Superior temporal gyrus (tissue), 1 donor: ENCODE results near the gene TYMP.

Experiments used
- DNase-seq: peaks from one replicate; pipeline ENCODE4 v3.0.0-alpha.2; 2016; ENCODE audit errors: extremely low spot score

TYMP gene

DNA sequence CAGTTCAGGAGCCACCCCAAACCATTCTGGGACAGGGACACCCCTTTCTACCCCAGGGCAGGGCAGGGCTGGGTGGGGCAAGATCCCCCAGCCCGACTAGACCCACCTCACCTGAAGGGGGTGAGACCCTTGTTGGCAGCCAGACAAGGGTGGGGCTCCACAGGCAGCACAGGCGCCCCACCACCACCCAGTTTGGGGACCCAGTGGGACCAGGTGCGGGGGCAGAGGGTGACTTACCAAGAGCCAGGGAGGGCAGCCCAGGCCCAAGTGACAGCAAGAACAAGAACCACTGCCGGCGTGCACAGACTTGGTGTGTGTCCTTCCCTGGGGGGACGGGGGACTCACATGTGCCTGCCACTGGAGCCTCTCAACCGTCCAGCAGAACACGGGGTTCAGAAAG is 46.3 kb downstream of the TYMP start:
- no peak for DNase-seq

DNA sequence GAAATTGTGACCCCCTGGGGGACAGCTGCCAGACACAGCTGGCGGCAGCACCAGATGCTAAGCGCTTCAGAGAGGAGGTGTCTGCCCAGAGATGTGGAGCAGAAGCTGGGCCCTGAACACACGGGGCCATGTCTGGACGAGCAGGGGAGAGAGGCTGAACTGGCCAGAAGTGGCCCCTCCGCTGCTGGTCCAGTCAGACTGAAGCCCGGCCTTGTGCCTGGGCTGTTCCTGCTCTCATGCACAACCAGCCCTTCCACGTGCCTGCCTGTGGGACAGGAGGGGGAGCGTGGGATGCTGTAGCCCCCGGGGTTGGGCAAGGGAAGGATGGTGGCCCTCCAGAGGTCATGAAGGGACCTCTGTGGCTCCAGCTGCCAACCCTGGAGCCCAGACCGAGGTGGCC is 46.7 kb downstream of the TYMP start:
- no peak for DNase-seq

DNA sequence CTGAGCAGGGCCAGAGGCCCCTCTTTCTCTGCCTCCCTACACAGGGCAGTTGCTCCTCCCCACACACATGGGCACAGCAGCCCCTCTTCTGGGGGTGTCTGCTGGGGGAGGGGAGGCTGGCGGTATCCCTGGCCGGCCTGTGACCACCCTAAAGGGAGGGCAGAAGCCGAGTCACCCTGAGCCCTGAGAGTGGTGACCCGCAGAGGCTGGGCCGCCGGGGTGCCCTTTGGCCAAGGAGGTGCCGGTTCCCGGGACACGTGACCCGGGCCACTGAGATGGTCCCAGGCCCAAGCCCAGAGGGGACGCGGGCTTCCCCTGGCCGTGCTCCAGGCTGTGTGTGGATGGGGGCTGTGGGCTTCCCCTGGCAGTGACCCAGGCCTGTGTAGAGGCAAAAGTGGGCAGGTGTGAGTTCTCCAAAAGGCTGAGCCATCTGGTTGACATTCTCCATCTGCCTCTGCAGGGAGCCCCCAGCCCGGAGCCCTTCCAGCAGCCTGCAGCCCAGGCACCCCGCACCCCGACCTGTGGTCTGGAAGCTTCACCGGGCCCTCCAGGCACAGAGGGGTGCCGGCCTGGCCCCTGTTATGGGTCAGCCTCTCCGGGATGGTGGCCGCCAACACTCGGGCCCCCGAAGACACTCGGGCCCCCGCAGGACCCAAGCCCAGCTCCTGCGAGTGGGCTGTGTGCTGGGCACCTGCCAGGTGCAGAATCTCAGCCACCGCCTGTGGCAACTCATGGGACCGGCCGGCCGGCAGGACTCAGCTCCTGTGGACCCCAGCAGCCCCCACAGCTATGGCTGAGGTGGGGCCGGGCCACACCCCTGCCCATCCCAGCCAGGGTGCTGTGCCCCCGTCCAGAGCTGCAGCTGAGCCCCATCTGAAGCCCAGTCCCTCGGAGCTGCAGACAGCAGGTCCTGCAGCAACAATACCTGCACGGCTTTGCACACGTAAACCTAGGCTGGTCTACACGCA is 47.4 kb downstream of the TYMP start:
- no peak for DNase-seq

DNA sequence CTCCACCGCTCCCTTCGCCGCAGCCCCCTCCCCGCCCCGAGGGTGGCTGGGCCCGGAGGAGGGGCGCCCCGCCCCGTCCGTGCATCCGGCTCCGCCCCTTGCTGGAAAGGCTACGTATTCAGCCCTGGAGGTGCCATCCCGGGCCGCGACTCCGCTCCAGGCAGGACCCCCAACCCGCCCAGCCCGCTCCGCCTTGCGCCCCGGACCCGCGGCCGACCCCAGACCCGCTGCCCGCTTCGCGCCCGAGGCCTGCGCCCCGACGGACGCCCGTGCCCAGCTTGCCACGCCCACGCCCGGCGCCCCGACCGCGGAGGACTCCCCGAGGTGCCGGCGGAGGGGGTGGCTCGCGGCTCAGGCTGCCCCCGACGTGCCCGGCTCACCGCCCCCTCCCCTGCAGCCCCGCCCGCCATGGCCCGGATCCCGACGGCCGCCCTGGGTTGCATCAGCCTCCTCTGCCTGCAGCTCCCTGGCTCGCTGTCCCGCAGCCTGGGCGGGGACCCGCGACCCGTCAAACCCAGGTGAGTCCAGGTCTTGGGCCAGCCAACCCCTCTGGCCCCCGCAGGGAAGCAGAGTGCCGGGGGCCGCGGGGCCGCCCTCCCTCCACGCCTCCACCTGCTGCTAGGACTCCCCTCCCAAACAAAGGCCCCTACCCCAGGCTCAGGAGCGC is 48.2 kb downstream of the TYMP start, which contains the start of gene ADM2:
TSS of gene ADM2 (plus strand) at position 104 of the 667 bp plus-strand sequence. CDS start at position 409, 305 bp downstream.
- no peak for DNase-seq

DNA sequence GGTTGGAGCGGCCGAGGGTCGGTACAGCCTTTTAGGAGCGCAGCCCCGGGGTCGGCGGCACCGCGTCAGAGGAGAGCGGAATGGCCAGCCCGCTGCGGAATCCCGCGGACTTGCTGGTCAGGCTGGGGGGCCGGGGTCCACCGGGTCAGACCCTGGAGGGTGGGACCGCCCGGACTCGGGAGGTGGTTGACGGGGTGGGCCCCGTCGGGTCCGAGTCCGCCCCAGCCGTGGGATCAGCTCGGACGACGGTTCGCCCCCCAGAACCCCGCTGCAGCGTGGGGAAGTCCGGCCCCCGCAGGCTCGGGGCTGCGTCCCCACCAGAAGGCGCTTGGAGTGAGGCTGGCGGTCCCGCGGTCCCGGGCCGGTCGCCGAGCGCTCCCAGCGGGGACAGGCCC is 48.8 kb downstream of the TYMP start:
- no peak for DNase-seq

DNA sequence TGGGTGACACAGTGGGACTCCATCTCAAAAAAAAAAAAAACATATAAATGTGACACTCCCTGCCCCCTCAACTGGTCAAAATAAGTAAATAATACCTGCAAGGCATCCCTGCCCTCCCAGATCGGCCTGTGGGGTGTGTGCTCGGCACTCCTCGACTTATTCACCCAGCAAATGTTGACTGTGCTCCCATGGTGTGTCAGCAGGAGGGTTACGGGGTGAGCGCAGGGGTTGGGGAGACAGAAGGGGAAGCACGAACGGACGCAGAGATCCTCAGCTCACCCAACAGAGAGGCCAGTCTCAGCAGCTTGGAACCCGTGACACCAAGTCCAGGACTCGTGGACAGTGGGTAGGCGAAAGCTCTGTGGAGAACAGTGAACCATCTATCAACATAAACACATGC is 50.1 kb downstream of the TYMP start:
- DNase-seq = no peak

DNA sequence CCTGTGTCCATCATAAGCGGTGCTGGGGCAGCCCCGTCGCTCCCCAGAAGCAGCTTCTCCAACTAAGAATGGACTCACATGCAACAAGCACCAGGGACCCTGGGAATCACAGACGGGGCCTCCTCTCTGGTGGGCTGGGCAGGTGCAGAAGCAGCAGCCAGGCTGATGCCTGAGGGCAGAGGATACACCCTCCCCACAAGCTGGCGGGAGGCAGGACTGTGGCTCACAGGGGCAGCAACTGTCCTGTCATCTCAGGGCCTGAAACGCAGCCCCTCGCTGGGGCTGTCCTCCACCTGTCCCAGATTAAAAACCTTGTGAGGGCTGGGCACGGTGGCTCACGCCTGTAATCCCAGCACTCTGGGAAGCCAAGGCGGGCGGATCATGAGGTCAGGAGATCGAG is 51.9 kb downstream of the TYMP start:
- DNase-seq = no peak

DNA sequence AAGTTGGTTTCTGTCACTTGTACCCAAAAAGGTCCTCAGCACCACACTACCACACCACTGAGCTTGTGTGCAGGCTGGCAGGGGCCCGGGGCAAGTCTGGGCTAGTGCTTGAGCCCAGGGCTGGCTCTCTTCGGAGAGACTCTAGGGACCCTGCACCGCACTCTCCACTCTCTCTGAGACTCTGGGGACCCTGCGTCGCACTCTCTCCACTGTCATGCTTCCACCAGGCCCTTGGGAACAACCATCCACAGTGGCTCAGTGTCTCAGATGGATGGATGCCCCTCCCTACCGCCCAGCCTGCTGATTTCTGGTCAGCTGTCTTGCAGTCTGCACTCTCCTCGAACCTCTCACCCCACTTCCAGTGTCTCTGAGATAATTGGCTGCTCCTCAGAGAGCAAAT is 52.9 kb downstream of the TYMP start:
- no peak for DNase-seq
